Common myeloid progenitor, CD34-positive (primary cell): ENCODE results near the gene SQOR.

Source experiments
- CTCF ChIA-PET: fragments of 350-600 bp; sonication (Branson Sonifier 250); formaldehyde crosslinking; loops from one replicate; lab custom pipeline; 2021; ENCODE audit warnings: antibody characterized with exemption; lab: Charles Lee
- POLR2A ChIA-PET: fragments of 350-600 bp; sonication (Branson Sonifier 250); formaldehyde crosslinking; loops from one replicate; lab custom pipeline; 2021; ENCODE audit warnings: antibody characterized with exemption; lab: Charles Lee
- DNase-seq, 3 donors: peaks; one replicate each; pipeline versions ENCODE4 v3.0.0 to v3.0.0-alpha.2; 2013
- H3K27ac ChIP-seq, 2 experiments: 1 replicate in 1 of 2; 2 replicates in 1 of 2; pipeline ENCODE4 v1.7.0; 2013; ENCODE audit warnings: inconsistent platforms in 2 of 2, low read length in 2 of 2, mild to moderate bottlenecking in 2 of 2, low read depth in 1 of 2, moderate library complexity in 1 of 2; ENCODE audit not compliant: severe bottlenecking in 2 of 2, insufficient read depth in 1 of 2, poor library complexity in 1 of 2
- H3K27me3 ChIP-seq, 5 experiments: replicated peaks in 2 of 5; 1 replicate in 3 of 5; 2 replicates in 2 of 5; pipeline versions ENCODE4 v1.6.1 to v1.7.0; 2013; ENCODE audit warnings: low read length in 4 of 5, mild to moderate bottlenecking in 2 of 5, moderate library complexity in 2 of 5, inconsistent platforms in 1 of 5; ENCODE audit not compliant: insufficient read depth in 5 of 5, control insufficient read depth in 4 of 5
- H3K36me3 ChIP-seq, 4 experiments: 1 replicate in 2 of 4; 2 replicates in 2 of 4; pipeline versions ENCODE4 v1.6.1 to v1.7.0; 2013; ENCODE audit warnings: low read length in 3 of 4, control low read depth in 1 of 4, mild to moderate bottlenecking in 1 of 4; ENCODE audit not compliant: control insufficient read depth in 4 of 4, insufficient read depth in 4 of 4
- H3K4me1 ChIP-seq, 4 experiments: 1 replicate in 3 of 4; 2 replicates in 1 of 4; pipeline versions ENCODE4 v1.6.1 to v1.7.1; 2013; ENCODE audit warnings: low read length in 3 of 4, mild to moderate bottlenecking in 3 of 4, control low read depth in 1 of 4, inconsistent platforms in 1 of 4, moderate library complexity in 1 of 4; ENCODE audit not compliant: control insufficient read depth in 4 of 4, insufficient read depth in 4 of 4; ENCODE audit errors: control extremely low read depth in 1 of 4
- H3K4me3 ChIP-seq, 7 experiments: 1 replicate in 4 of 7; 2 replicates in 3 of 7; pipeline versions ENCODE4 v1.5.1 to v1.7.0; 2013; ENCODE audit warnings: mild to moderate bottlenecking in 7 of 7, low read length in 6 of 7, moderate library complexity in 6 of 7, inconsistent platforms in 2 of 7, low read depth in 2 of 7, control low read depth in 1 of 7; ENCODE audit not compliant: insufficient read depth in 4 of 7, control insufficient read depth in 1 of 7; ENCODE audit errors: extremely low read depth in 1 of 7
- H3K9me3 ChIP-seq, 5 experiments: 1 replicate in 4 of 5; 2 replicates in 1 of 5; pipeline versions ENCODE4 v1.6.1 to v1.7.1; 2013; ENCODE audit warnings: low read length in 4 of 5, mild to moderate bottlenecking in 2 of 5, inconsistent platforms in 1 of 5, low read depth in 1 of 5, moderate library complexity in 1 of 5; ENCODE audit not compliant: control insufficient read depth in 4 of 5, insufficient read depth in 2 of 5; ENCODE audit errors: control extremely low read depth in 1 of 5
- WGBS: methylation state at CpG from one replicate; pipeline ENCODE4 v1.1.5; 2013; ENCODE audit not compliant: insufficient coverage; 5-methylcytosine and 5-hydroxymethylcytosine counted together

Gene SQOR

DNA sequence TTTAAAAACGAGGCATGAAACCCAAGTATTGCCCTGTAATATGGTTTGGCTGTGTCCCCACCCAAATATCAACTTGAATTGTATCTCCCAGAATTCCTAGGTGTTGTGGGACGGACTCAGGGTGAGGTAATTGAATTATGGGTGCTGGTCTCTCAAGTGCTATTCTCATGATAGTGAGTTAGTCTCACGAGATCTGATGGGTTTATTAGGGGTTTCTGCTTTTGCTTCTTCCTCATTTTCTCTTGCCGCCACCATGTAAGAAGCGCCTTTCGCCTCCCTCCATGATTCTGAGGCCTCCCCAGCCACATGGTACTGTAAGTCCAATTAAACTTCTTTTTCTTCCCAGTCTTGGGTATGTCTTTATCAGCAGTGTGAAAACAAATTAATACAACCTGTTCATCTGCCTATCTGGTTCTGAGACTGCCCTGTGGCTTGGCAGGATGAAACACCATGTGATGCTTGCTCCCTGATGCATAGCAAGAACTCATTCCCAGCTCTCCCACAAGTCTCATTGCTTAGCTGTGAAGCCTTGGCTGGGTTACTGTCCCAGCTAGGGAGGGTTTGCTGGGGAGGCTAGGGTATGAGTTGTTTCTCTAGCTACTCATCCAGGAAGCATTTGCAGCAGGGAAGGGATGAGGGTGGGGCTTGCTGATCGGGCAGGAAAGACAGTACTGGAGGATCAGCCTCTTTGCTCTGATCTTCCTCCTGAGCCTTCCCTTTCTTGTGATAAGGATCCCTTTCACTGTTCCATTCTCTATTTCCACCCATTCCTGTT, 3.7 kb upstream of the SQOR start:
- 73% methylated on average over 4 of the region's 7 CpGs for WGBS
- Histone ChIP-seq H3K36me3 (no peaks in the 10 kb centered on the region), H3K4me3 (no peak overlapping the region), H3K9me3 (peaks cover 4 to 17% (median 6%) of the 10 kb centered on the region in 5 experiments), H3K27me3 (no peaks in the 10 kb centered on the region), H3K27ac (no peak overlapping the region), H3K4me1 (peaks cover 5 to 22% (median 16%) of the 10 kb centered on the region in 4 experiments)
- ChIA-PET POLR2A (no interaction called here), CTCF (interaction anchor here (1.5 kb wide), 1 partner anchor 9 kb away, joined by 7 read pairs; no protein-coding TSS in a partner anchor)
- peak in 1 of 3 donors; percentile 41 for DNase-seq

DNA sequence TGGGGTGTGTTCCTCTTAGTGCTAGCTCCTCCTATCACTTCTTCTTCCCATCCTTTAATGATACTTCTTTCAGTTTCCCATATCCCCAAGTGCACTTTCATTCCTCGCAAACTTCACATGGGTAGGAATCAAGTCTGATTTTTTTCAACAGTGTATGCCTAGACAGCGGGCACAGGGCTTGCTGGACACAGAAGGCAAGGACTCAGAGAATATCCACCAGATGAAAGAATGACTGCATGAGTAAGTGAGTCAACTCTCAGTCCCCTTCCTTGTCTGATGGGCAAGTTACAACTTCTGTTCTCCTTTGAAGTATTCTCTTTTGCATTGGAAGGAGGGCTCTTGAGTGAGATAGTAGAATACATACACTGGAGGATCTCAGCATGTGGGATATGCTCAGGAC, 3.1 kb upstream of the SQOR start:
- peaks cover 5 to 27% (median 22%) of the 10 kb centered on the region in 4 experiments for H3K4me1 ChIP-seq
- peaks cover 2 to 12% (median 5%) of the 10 kb centered on the region in 5 experiments for H3K9me3 ChIP-seq
- POLR2A ChIA-PET = no interaction called here
- no peak overlapping the region for H3K27ac ChIP-seq
- WGBS = 86% methylated on average over 2 of the region's 2 CpGs
- CTCF ChIA-PET = no interaction called here
- no peak for DNase-seq
- no peak overlapping the region for H3K4me3 ChIP-seq
- no peaks in the 10 kb centered on the region for H3K27me3 ChIP-seq
- H3K36me3 ChIP-seq = no peaks in the 10 kb centered on the region

GRCh38 chr15:45635191-45635638, 386 bp downstream of the SQOR start:
- Histone ChIP-seq H3K9me3 (no peaks in the 10 kb centered on the region), H3K27me3 (no peaks in the 10 kb centered on the region), H3K4me3 (peak overlapping the region; percentile 74 to 96 (median 83)), H3K36me3 (no peaks in the 10 kb centered on the region), H3K27ac (peak overlapping the region in 1 of 2 experiments; percentile 71), H3K4me1 (peaks cover 11 to 50% (median 43%) of the 10 kb centered on the region in 4 experiments)
- 0% methylated on average over 16 of the region's 29 CpGs for WGBS
- POLR2A ChIA-PET = interaction anchor here (1.4 kb wide), 1 partner anchor 48 kb away, joined by 5 read pairs; the partner anchor contains the start of gene BLOC1S6
- CTCF ChIA-PET = interaction anchor here (1.5 kb wide), 1 partner anchor 44 kb away, joined by 3 read pairs; no protein-coding TSS in a partner anchor
- peak; percentile 67 to 83 (median 67) for DNase-seq

- Histone ChIP-seq H3K9me3 (no peaks in the 10 kb centered on the region), H3K27me3 (no peaks in the 10 kb centered on the region), H3K27ac (no peak overlapping the region), H3K4me3 (peak overlapping the region; percentile 74 to 96 (median 83)), H3K4me1 (peaks cover 11 to 50% (median 45%) of the 10 kb centered on the region in 4 experiments), H3K36me3 (no peaks in the 10 kb centered on the region)
- CTCF ChIA-PET = no interaction called here
- 48% methylated on average over 9 of the region's 17 CpGs for WGBS
- no peak for DNase-seq
- POLR2A ChIA-PET = interaction anchor here (1.4 kb wide), 1 partner anchor 49 kb away, joined by 5 read pairs; the partner anchor contains the start of gene BLOC1S6
These were observed 999 bp downstream of the SQOR start for GRCh38 chr15:45635763-45636292.

DNA sequence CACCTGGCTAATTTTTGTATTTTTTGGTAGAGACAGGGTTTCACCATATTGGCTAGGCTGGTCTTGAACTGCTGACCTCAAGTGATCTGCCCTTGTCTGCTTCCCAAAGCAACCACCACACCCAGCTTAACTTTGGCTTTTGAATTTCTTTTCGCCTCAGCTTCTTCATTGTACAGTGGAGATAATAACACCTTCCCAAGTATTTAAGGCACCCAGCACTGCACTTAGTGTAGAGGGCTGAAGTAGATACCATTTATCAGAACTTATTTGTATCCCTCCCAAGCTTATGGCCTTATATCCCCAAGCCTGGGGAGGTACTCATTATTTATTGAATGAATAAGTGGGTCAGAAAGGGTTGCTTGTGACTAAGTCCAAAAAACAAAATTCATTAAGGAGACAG, 2.3 kb downstream of the SQOR start:
- Histone ChIP-seq H3K27ac (peak overlapping the region; percentile 65 to 88), H3K4me1 (peaks cover 12 to 55% (median 44%) of the 10 kb centered on the region in 4 experiments), H3K4me3 (peak overlapping the region in 4 of 7 experiments; percentile 40 to 65 (median 52)), H3K27me3 (no peaks in the 10 kb centered on the region), H3K36me3 (no peaks in the 10 kb centered on the region), H3K9me3 (no peaks in the 10 kb centered on the region)
- POLR2A ChIA-PET = no interaction called here
- CTCF ChIA-PET = interaction anchor here (0.9 to 1.4 kb wide), 6 partner anchors 8 to 68 kb away, joined by 3 to 4 read pairs (median 4); no protein-coding TSS in a partner anchor
- no peak for DNase-seq
- no CpG with 5 or more reads among the region's 1 CpG for WGBS

DNA sequence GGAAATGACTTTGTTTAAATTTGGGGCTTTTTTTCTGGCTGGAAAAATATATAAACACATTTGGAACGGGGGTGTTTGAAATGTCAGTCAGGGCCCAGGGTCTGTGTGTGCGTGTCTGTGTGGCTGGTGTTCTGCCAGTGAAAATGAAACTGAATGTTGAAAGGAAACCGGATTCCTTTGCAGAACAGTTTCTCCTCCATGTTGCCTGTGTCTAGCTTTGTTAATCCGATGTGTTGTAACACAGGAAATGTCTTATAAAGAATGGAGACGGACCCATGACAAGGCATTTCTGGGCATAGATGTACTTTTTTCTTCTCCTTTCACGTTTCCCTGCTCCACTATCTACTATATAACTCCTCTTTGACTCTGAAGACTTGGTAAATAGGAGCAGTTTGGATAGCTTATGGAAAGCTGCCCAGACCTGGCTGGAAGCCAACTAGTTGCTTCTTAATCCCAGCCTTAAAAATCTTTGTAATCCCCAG, 2.8 kb downstream of the SQOR start:
- no peaks in the 10 kb centered on the region for H3K36me3 ChIP-seq
- peak; percentile 92 to 98 (median 97) for DNase-seq
- no peaks in the 10 kb centered on the region for H3K9me3 ChIP-seq
- peak overlapping the region in 5 of 7 experiments; percentile 33 to 65 (median 58) for H3K4me3 ChIP-seq
- CTCF ChIA-PET = interaction anchor here (0.9 to 1.4 kb wide), 7 partner anchors 8 to 68 kb away, joined by 3 to 4 read pairs (median 3); no protein-coding TSS in a partner anchor
- H3K27ac ChIP-seq = peak overlapping the region; percentile 65 to 88
- H3K4me1 ChIP-seq = peaks cover 14 to 57% (median 47%) of the 10 kb centered on the region in 4 experiments
- WGBS = 0% methylated on average over 2 of the region's 6 CpGs
- POLR2A ChIA-PET = no interaction called here
- no peaks in the 10 kb centered on the region for H3K27me3 ChIP-seq
